Stimulated activated CD4-positive, alpha-beta T cell treated with anti-CD3 and anti-CD28 coated beads, Interleukin-1b, Interleukin-23, amount 100 ng/mL, for 1 hour (primary cell): ENCODE results near the gene SLC38A5.
"Not testable (repeated sequence)": the region's sequence is repeated elsewhere in the genome, so short reads cannot be mapped to it uniquely, and the experiment has no call there.

ENCODE experiments used
- DNase-seq, 2 donors: peaks; one replicate each; pipeline ENCODE4 v3.0.0-alpha.2; 2020; ENCODE audit warnings: low read depth in 2 of 2

The SLC38A5 gene

GRCh38 chrX:48468693-48469691, 1.1 kb downstream of the SLC38A5 start:
- peak in 1 of 2 donors; percentile 17 for DNase-seq

- peak in 1 of 2 donors; percentile 33 for DNase-seq
Observed at GRCh38 chrX:48468247-48468671, 1.8 kb downstream of the SLC38A5 start.

GRCh38 chrX:48467281-48467761, 2.7 kb downstream of the SLC38A5 start:
- no peak for DNase-seq

GRCh38 chrX:48466696-48467095, 3.4 kb downstream of the SLC38A5 start:
- DNase-seq = no peak

- no peak for DNase-seq
Observed at GRCh38 chrX:48465336-48465933, 4.6 kb downstream of the SLC38A5 start.

- DNase-seq = no peak
Observed at GRCh38 chrX:48461830-48462229, 8.2 kb downstream of the SLC38A5 start.

- no peak for DNase-seq
Observed at GRCh38 chrX:48460606-48461005, 9.5 kb downstream of the SLC38A5 start.

GRCh38 chrX:48460031-48460430, 10.0 kb downstream of the SLC38A5 start:
- DNase-seq = no peak

- no peak for DNase-seq
Observed at GRCh38 chrX:48459483-48459882, 10.6 kb downstream of the SLC38A5 start.

GRCh38 chrX:48458711-48459110, 11.3 kb downstream of the SLC38A5 start:
- no peak for DNase-seq

GRCh38 chrX:48456628-48457331, 13.3 kb downstream of the SLC38A5 start:
- no peak for DNase-seq

- DNase-seq = no peak
Observed at GRCh38 chrX:48451708-48452107, 18.4 kb downstream of the SLC38A5 start.

GRCh38 chrX:48450076-48450475, 20.0 kb downstream of the SLC38A5 start:
- DNase-seq = no peak

GRCh38 chrX:48447201-48447600, 22.9 kb downstream of the SLC38A5 start:
- DNase-seq = not testable (repeated sequence)

GRCh38 chrX:48433713-48434112, 36.3 kb downstream of the SLC38A5 start:
- not testable (repeated sequence) for DNase-seq

GRCh38 chrX:48430166-48430565, 39.9 kb downstream of the SLC38A5 start:
- DNase-seq = not testable (repeated sequence)

GRCh38 chrX:48429606-48430005, 40.5 kb downstream of the SLC38A5 start:
- not testable (repeated sequence) for DNase-seq

- not testable (repeated sequence) for DNase-seq
Observed at GRCh38 chrX:48427027-48427716, 42.9 kb downstream of the SLC38A5 start.

- not testable (repeated sequence) for DNase-seq
Observed at GRCh38 chrX:48411860-48412259, 58.2 kb downstream of the SLC38A5 start, which contains the start of gene SSX4B. SSX4B (minus strand) TSS chrX:48411960; CDS start chrX:48411372, 588 bp downstream.
